Ectodermal cell (in vitro differentiated cells): Measurements from ENCODE around the gene SNAP47.

Experiments used
- H3K27ac ChIP-seq: 2 replicates; pipeline ENCODE4 v1.7.0; 2013; ENCODE audit warnings: mild to moderate bottlenecking, low read depth, low read length; ENCODE audit not compliant: insufficient read depth, poor library complexity, severe bottlenecking
- H3K27me3 ChIP-seq: 2 replicates; pipeline ENCODE4 v1.7.0; 2013; ENCODE audit warnings: mild to moderate bottlenecking, low read length; ENCODE audit not compliant: insufficient read depth, control insufficient read depth, poor library complexity, severe bottlenecking
- H3K36me3 ChIP-seq: one replicate; pipeline ENCODE4 v1.7.0; 2013; ENCODE audit warnings: low read length; ENCODE audit not compliant: control insufficient read depth, insufficient read depth
- H3K4me1 ChIP-seq: one replicate; pipeline ENCODE4 v1.7.0; 2013; ENCODE audit warnings: low read length; ENCODE audit not compliant: control insufficient read depth, insufficient read depth
- H3K4me3 ChIP-seq: 2 replicates; pipeline ENCODE4 v1.7.0; 2013; ENCODE audit warnings: low read depth, low read length, control low read depth; ENCODE audit not compliant: insufficient read depth
- H3K9me3 ChIP-seq: 2 replicates; pipeline ENCODE4 v1.7.0; 2013; ENCODE audit warnings: mild to moderate bottlenecking, low read length, moderate library complexity; ENCODE audit not compliant: control insufficient read depth
- WGBS, 2 experiments: methylation state at CpG; one replicate each; pipeline ENCODE4 v1.1.7; 2013; ENCODE audit warnings: missing lambda C conversion rate in 2 of 2; 5-methylcytosine and 5-hydroxymethylcytosine counted together

SNAP47 gene

GRCh38 chr1:227725046-227725445 lies 10.2 kb upstream of the SNAP47 start:
- Histone ChIP-seq H3K27me3 (no peaks in the 10 kb centered on the region), H3K4me3 (no peak overlapping the region), H3K4me1 (peaks cover 12% of the 10 kb centered on the region), H3K36me3 (no peaks in the 10 kb centered on the region), H3K9me3 (no peaks in the 10 kb centered on the region), H3K27ac (no peak overlapping the region)
- 71 to 92% methylated on average over 1 to 2 of the region's 2 CpGs for WGBS, 2 experiments

- H3K9me3 ChIP-seq, result no peaks in the 10 kb centered on the region
- WGBS, 2 experiments, result 89 to 90% methylated on average over 3 of the region's 3 CpGs
- no peak overlapping the region for H3K27ac ChIP-seq
- H3K36me3 ChIP-seq, result no peaks in the 10 kb centered on the region
- H3K4me1 ChIP-seq, result peaks cover 12% of the 10 kb centered on the region
- no peaks in the 10 kb centered on the region for H3K27me3 ChIP-seq
- no peak overlapping the region for H3K4me3 ChIP-seq
Measured at GRCh38 chr1:227726318-227726717, 8.9 kb upstream of the SNAP47 start.

GRCh38 chr1:227726924-227727599 lies 8.2 kb upstream of the SNAP47 start:
- Histone ChIP-seq H3K27ac (no peak overlapping the region), H3K27me3 (no peaks in the 10 kb centered on the region), H3K4me1 (peaks cover 12% of the 10 kb centered on the region), H3K36me3 (peaks cover 5% of the 10 kb centered on the region), H3K9me3 (no peaks in the 10 kb centered on the region), H3K4me3 (no peak overlapping the region)
- 91 to 94% methylated on average over 6 of the region's 6 CpGs for WGBS, 2 experiments

- H3K4me3 ChIP-seq, result peak overlapping the region; percentile 63
- no peaks in the 10 kb centered on the region for H3K27me3 ChIP-seq
- 2 to 3% methylated on average over 39 to 44 of the region's 51 CpGs for WGBS, 2 experiments
- no peak overlapping the region for H3K27ac ChIP-seq
- peaks cover 11% of the 10 kb centered on the region for H3K36me3 ChIP-seq
- H3K4me1 ChIP-seq, result peaks cover 12% of the 10 kb centered on the region
- H3K9me3 ChIP-seq, result no peaks in the 10 kb centered on the region
Measured at GRCh38 chr1:227728059-227728891, 7.0 kb upstream of the SNAP47 start.

- H3K4me3 ChIP-seq, result peak overlapping the region; percentile 63
- H3K4me1 ChIP-seq, result peaks cover 12% of the 10 kb centered on the region
- peaks cover 11% of the 10 kb centered on the region for H3K36me3 ChIP-seq
- H3K27ac ChIP-seq, result no peak overlapping the region
- H3K9me3 ChIP-seq, result no peaks in the 10 kb centered on the region
- 27% methylated on average over 11 of the region's 11 CpGs for WGBS, 2 experiments
- no peaks in the 10 kb centered on the region for H3K27me3 ChIP-seq
Measured at GRCh38 chr1:227728892-227729143, 6.4 kb upstream of the SNAP47 start.

- Histone ChIP-seq H3K9me3 (no peaks in the 10 kb centered on the region), H3K4me3 (peak overlapping the region; percentile 63), H3K27ac (no peak overlapping the region), H3K27me3 (no peaks in the 10 kb centered on the region), H3K36me3 (peaks cover 11% of the 10 kb centered on the region), H3K4me1 (peaks cover 12% of the 10 kb centered on the region)
- 62 to 65% methylated on average over 5 of the region's 5 CpGs for WGBS, 2 experiments
Measured at GRCh38 chr1:227729144-227729880, 5.9 kb upstream of the SNAP47 start.

GRCh38 chr1:227729881-227730629 lies 5.2 kb upstream of the SNAP47 start:
- no peak overlapping the region for H3K4me3 ChIP-seq
- H3K27ac ChIP-seq, result no peak overlapping the region
- WGBS, 2 experiments, result 63 to 64% methylated on average over 13 of the region's 13 CpGs
- H3K27me3 ChIP-seq, result no peaks in the 10 kb centered on the region
- H3K9me3 ChIP-seq, result no peaks in the 10 kb centered on the region
- peaks cover 12% of the 10 kb centered on the region for H3K4me1 ChIP-seq
- H3K36me3 ChIP-seq, result peaks cover 11% of the 10 kb centered on the region

- Histone ChIP-seq H3K9me3 (no peaks in the 10 kb centered on the region), H3K36me3 (peaks cover 11% of the 10 kb centered on the region), H3K27me3 (no peaks in the 10 kb centered on the region), H3K4me3 (no peak overlapping the region), H3K27ac (no peak overlapping the region), H3K4me1 (peaks cover 12% of the 10 kb centered on the region)
- 85 to 87% methylated on average over 16 of the region's 16 CpGs for WGBS, 2 experiments
Measured at GRCh38 chr1:227730630-227731151, 4.5 kb upstream of the SNAP47 start.

GRCh38 chr1:227731241-227731677 lies 4.0 kb upstream of the SNAP47 start:
- peaks cover 11% of the 10 kb centered on the region for H3K36me3 ChIP-seq
- no peaks in the 10 kb centered on the region for H3K9me3 ChIP-seq
- H3K4me1 ChIP-seq, result peaks cover 18% of the 10 kb centered on the region
- H3K27me3 ChIP-seq, result no peaks in the 10 kb centered on the region
- 93 to 95% methylated on average over 11 of the region's 11 CpGs for WGBS, 2 experiments
- no peak overlapping the region for H3K27ac ChIP-seq
- no peak overlapping the region for H3K4me3 ChIP-seq
